GM23338 (cell line): ENCODE data around the gene HVCN1. TPM values are rescaled to one million over a fixed set of nuclear protein-coding genes. Genes with fewer than 3 reads are reported as not detected.

Experiments used
- ATAC-seq: fragments of 200-7000 bp; cut with Tn5 transposase; 3 replicates; pipeline ENCODE4 v1.9.1; 2020
- DNase-seq: peaks from one replicate; pipeline ENCODE4 v3.0.0-alpha.2; 2015; ENCODE audit warnings: low spot score
- H2AFZ ChIP-seq: fragments of 200-600 bp; sonication (generic); 2 replicates; pipeline ENCODE4 v1.8.0; 2016; ENCODE audit warnings: antibody characterized with exemption, mild to moderate bottlenecking, moderate library complexity
- H3F3A ChIP-seq: fragments of 200-600 bp; sonication (generic); replicated peaks from 2 replicates; pipeline ENCODE4 v1.8.0; 2017; ENCODE audit warnings: antibody characterized with exemption, mixed run types, low read depth
- H3K27ac ChIP-seq: fragments of 200-600 bp; sonication (generic); 2 replicates; pipeline ENCODE4 v1.6.1; 2016; ENCODE audit warnings: low read depth
- H3K27me3 ChIP-seq: fragments of 200-600 bp; sonication (generic); 2 replicates; pipeline ENCODE4 v1.8.0; 2016; ENCODE audit warnings: mild to moderate bottlenecking, mixed run types, moderate library complexity; ENCODE audit not compliant: insufficient read depth
- H3K36me3 ChIP-seq: fragments of 200-600 bp; sonication (generic); 2 replicates; pipeline ENCODE4 v1.8.0; 2016; ENCODE audit warnings: mild to moderate bottlenecking; ENCODE audit not compliant: insufficient read depth
- H3K4me1 ChIP-seq: fragments of 200-600 bp; sonication (generic); 2 replicates; pipeline ENCODE4 v1.8.0; 2016; ENCODE audit warnings: mild to moderate bottlenecking, moderate library complexity; ENCODE audit not compliant: insufficient read depth
- H3K4me2 ChIP-seq: fragments of 200-600 bp; sonication (generic); 2 replicates; pipeline ENCODE4 v1.7.1; 2017; ENCODE audit warnings: mixed run types
- H3K4me3 ChIP-seq: fragments of 200-600 bp; sonication (generic); 2 replicates; pipeline ENCODE4 v1.6.1; 2016; ENCODE audit warnings: mixed run types
- H3K79me2 ChIP-seq: fragments of 200-600 bp; sonication (generic); replicated peaks from 2 replicates; pipeline ENCODE4 v1.8.0; 2017; ENCODE audit warnings: mild to moderate bottlenecking; ENCODE audit not compliant: insufficient read depth
- H3K9me2 ChIP-seq: fragments of 200-600 bp; sonication (generic); 2 replicates; pipeline ENCODE4 v1.8.0; 2017; ENCODE audit not compliant: insufficient read depth
- H4K20me1 ChIP-seq: fragments of 200-600 bp; sonication (generic); replicated peaks from 2 replicates; pipeline ENCODE4 v1.8.0; 2017; ENCODE audit warnings: mild to moderate bottlenecking; ENCODE audit not compliant: insufficient read depth
- H3K27ac Mint-ChIP-seq: 2 replicates; pipeline ENCODE4 v1.8.0; 2020; ENCODE audit warnings: inconsistent platforms, mild to moderate bottlenecking, moderate library complexity, mixed read lengths
- H3K27me3 Mint-ChIP-seq: 3 replicates; pipeline ENCODE4 v1.8.0; 2022; ENCODE audit warnings: low read depth, mild to moderate bottlenecking, moderate library complexity, mixed read lengths, inconsistent platforms; ENCODE audit not compliant: insufficient read depth, poor library complexity
- H3K36me3 Mint-ChIP-seq: 3 replicates; pipeline ENCODE4 v1.8.0; 2021; ENCODE audit warnings: low read depth, mild to moderate bottlenecking, inconsistent platforms, moderate library complexity, mixed read lengths
- H3K4me1 Mint-ChIP-seq: 3 replicates; pipeline ENCODE4 v1.8.0; 2020; ENCODE audit warnings: mild to moderate bottlenecking, inconsistent platforms, mixed read lengths
- H3K4me3 Mint-ChIP-seq: 3 replicates; pipeline ENCODE4 v1.8.0; 2021; ENCODE audit warnings: moderate library complexity, mild to moderate bottlenecking, inconsistent platforms, mixed read lengths
- H3K9me3 Mint-ChIP-seq: 3 replicates; pipeline ENCODE4 v1.8.0; 2020; ENCODE audit warnings: moderate library complexity, mild to moderate bottlenecking, inconsistent platforms, mixed read lengths
- CREB1 ChIP-seq: fragments of 250-450 bp; sonication (Bioruptor Pico); IDR thresholded peaks from 2 replicates; pipeline ENCODE4 v1.5.0; 2020; ENCODE audit warnings: low read depth, mild to moderate bottlenecking, moderate library complexity
- CTCF ChIP-seq, 2 experiments: fragments of 200-600 bp in 1 of 2; sonication (generic) in 1 of 2; conservative IDR thresholded peaks; 2 replicates each; pipeline versions ENCODE4 v1.5.1 to v1.6.1; 2016 to 2017; ENCODE audit warnings: antibody characterized with exemption in 2 of 2, low read depth in 2 of 2, mild to moderate bottlenecking in 2 of 2, moderate library complexity in 1 of 2
- ETS1 ChIP-seq: IDR thresholded peaks from 2 replicates; pipeline ENCODE4 v1.6.1; 2016; ENCODE audit warnings: antibody characterized with exemption
- EZH2 ChIP-seq: fragments of 200-600 bp; sonication (generic); IDR thresholded peaks from one replicate; pipeline ENCODE4 v1.8.0; 2017; ENCODE audit warnings: antibody characterized with exemption, mild to moderate bottlenecking, low read depth; ENCODE audit not compliant: unreplicated experiment
- EZH2phosphoT487 ChIP-seq: fragments of 200-600 bp; sonication (generic); IDR thresholded peaks from one replicate; pipeline ENCODE4 v1.8.1; 2018; ENCODE audit warnings: antibody characterized with exemption; ENCODE audit not compliant: unreplicated experiment
- JUNB ChIP-seq: IDR thresholded peaks from one replicate; pipeline ENCODE4 v1.6.1; 2016; ENCODE audit warnings: antibody characterized with exemption; ENCODE audit not compliant: unreplicated experiment
- NANOG ChIP-seq: IDR thresholded peaks from 2 replicates; pipeline ENCODE4 v1.6.1; 2016; ENCODE audit warnings: antibody characterized with exemption, borderline replicate concordance
- POLR2AphosphoS5 ChIP-seq: IDR thresholded peaks from 2 replicates; pipeline ENCODE4 v1.6.1; 2016; ENCODE audit warnings: antibody characterized with exemption, low read depth
- REST ChIP-seq: IDR thresholded peaks from one replicate; pipeline ENCODE4 v1.6.1; 2018; ENCODE audit warnings: antibody characterized with exemption; ENCODE audit not compliant: unreplicated experiment
- STAT1 ChIP-seq: IDR thresholded peaks from one replicate; pipeline ENCODE4 v1.6.1; 2016; ENCODE audit warnings: antibody characterized with exemption; ENCODE audit not compliant: unreplicated experiment
- ZNF114 ChIP-seq: fragments of 250-450 bp; sonication (Bioruptor Pico); IDR thresholded peaks from 2 replicates; pipeline ENCODE4 v1.5.0; 2020; ENCODE audit warnings: mild to moderate bottlenecking, moderate library complexity
- ZNF331 ChIP-seq: fragments of 250-450 bp; sonication (Bioruptor Pico); IDR thresholded peaks from 2 replicates; pipeline ENCODE4 v1.5.0; 2020; ENCODE audit warnings: low read depth, mild to moderate bottlenecking, moderate library complexity
- ZNF462 ChIP-seq: fragments of 250-450 bp; sonication (Bioruptor Pico); IDR thresholded peaks from 2 replicates; pipeline ENCODE4 v1.5.0; 2020; ENCODE audit warnings: mild to moderate bottlenecking, moderate library complexity
- long read RNA-seq: library from polyadenylated mRNA; unstranded; transcript quantifications from one replicate; pipeline ENCODE4 v2.0.0, GENCODE V29; 2020; ENCODE audit not compliant: unreplicated experiment
- polyA plus RNA-seq: library from polyadenylated mRNA; unstranded; fragments of >200 nt; fragmentation: Nextera tagmentation; extraction: Ambion mirVana; gene quantifications from 2 replicates; pipeline ENCODE4 v1.2.1, GENCODE V29; 2016
- total RNA-seq: library from RNA; depleted of rRNA; stranded (reverse); fragments of >200 nt; shearing (Covaris generic); gene quantifications from 2 replicates; pipeline ENCODE4 v1.2.3, GENCODE V29; 2014; rRNA removed

The HVCN1 gene
- total RNA-seq (10.7 and 11.8 TPM in 2 replicates), polyA plus RNA-seq (10.1 and 10.4 TPM in 2 replicates)
- long read RNA-seq, transcript HVCN1-201 (8 exons, 1,634 nt): major isoform, 5 of 9 reads
- long read RNA-seq, partial matches to known transcripts: 1 of 9 reads
- long read RNA-seq, other reads (novel, unspliced or antisense): 3 of 9 reads

- Histone ChIP-seq H3K36me3 (no peaks in the 10 kb centered on the region), H3K79me2 (no peaks in the 10 kb centered on the region), H3K4me1 (peaks cover 8% of the 10 kb centered on the region), H3K4me2 (peak within 1 kb of the TSS; percentile 90), H4K20me1 (no peaks in the 10 kb centered on the region), H3F3A (peaks cover 6% of the 10 kb centered on the region; the same call in 1 of the 2 replicates), H3K9me2 (no peaks in the 10 kb centered on the region), H3K27ac (peak within 1 kb of the TSS; percentile 69; the same call in 1 of the 2 replicates), H2AFZ (peak within 1 kb of the TSS; percentile 99), H3K27me3 (peaks cover 15% of the 10 kb centered on the region), H3K4me3 (peak within 1 kb of the TSS; percentile 80)
- peak; percentile 82 for ATAC-seq
- Mint-ChIP-seq H3K36me3 (no peaks in the 10 kb centered on the region; the same call in none of the 3 replicates), H3K4me1 (peaks cover 16% of the 10 kb centered on the region), H3K9me3 (no peaks in the 10 kb centered on the region; the same call in 2 of the 3 replicates), H3K27ac (peak within 1 kb of the TSS; percentile 79), H3K27me3 (peaks cover 24% of the 10 kb centered on the region), H3K4me3 (peak within 1 kb of the TSS; percentile 87)
- TF ChIP-seq CTCF (conservative IDR thresholded peaks at IDR 0.05; ENCODE audit: low read depth in 2 of 2): no peak
- no peak for TF ChIP-seq EZH2
- no peak for TF ChIP-seq NANOG
- no peak for TF ChIP-seq REST
- TF ChIP-seq JUNB: no peak
- no peak for TF ChIP-seq STAT1
- TF ChIP-seq ZNF331 (CRISPR knock-in tag): no peak
- no peak for TF ChIP-seq ZNF114
- TF ChIP-seq CREB1 (CRISPR knock-in tag): no peak
- no peak for TF ChIP-seq ZNF462 (CRISPR knock-in tag)
- no peak for TF ChIP-seq EZH2phosphoT487
- no peak for TF ChIP-seq POLR2AphosphoS5
- no peak for TF ChIP-seq ETS1
- DNase-seq: peak; percentile 71
Measured at GRCh38 chr12:110688446-110689280, at the start of gene HVCN1. Gene HVCN1 (minus strand): TSS chr12:110689115. CDS start chr12:110683245, 5,870 bp downstream.
